ENCODE results near the gene LSM4. TPM values are rescaled to one million over a fixed set of nuclear protein-coding genes. Genes with fewer than 3 reads are reported as not detected.
"Not testable (repeated sequence)": the region's sequence is repeated elsewhere in the genome, so short reads cannot be mapped to it uniquely, and the experiment has no call there.

LSM4 gene
- total RNA-seq, 1 experiment from 2014 or later = 828 TPM

GRCh38 chr19:18345296-18345695, 22.4 kb upstream of the LSM4 start:
- in situ Hi-C loops (cut with HindIII; ENCODE audit: low pct_unique_long_range_greater_than_20kb, low sequenced_read_pairs) = no loop called here
- no peak for DNase-seq (ENCODE audit: low read depth)

GRCh38 chr19:18344582-18344950, 21.7 kb upstream of the LSM4 start:
- in situ Hi-C loops (cut with HindIII; ENCODE audit: low pct_unique_long_range_greater_than_20kb, low sequenced_read_pairs) = no loop called here

GRCh38 chr19:18342090-18342632, 19.3 kb upstream of the LSM4 start:
- DNase-seq (ENCODE audit: low read depth) = no peak
- in situ Hi-C loops (cut with HindIII; ENCODE audit: low pct_unique_long_range_greater_than_20kb, low sequenced_read_pairs) = no loop called here

More at GRCh38 chr19:18344582-18344950, 21.7 kb upstream of the LSM4 start:
- DNase-seq (ENCODE audit: low read depth) = no peak

GRCh38 chr19:18340990-18341868, 18.4 kb upstream of the LSM4 start:
- DNase-seq (ENCODE audit: low read depth) = peak; percentile 39

GRCh38 chr19:18340190-18340989, 17.5 kb upstream of the LSM4 start, which contains the start of gene PGPEP1:
Gene PGPEP1, plus strand, starts transcription at chr19:18340598. Its CDS starts 84 bp downstream, at chr19:18340682.
- in situ Hi-C loops (cut with HindIII; ENCODE audit: low pct_unique_long_range_greater_than_20kb, low sequenced_read_pairs) = no loop called here
- peak; percentile 45 for DNase-seq (ENCODE audit: low read depth)

More at GRCh38 chr19:18340990-18341868, 18.4 kb upstream of the LSM4 start:
- in situ Hi-C loops (cut with HindIII; ENCODE audit: low pct_unique_long_range_greater_than_20kb, low sequenced_read_pairs) = no loop called here

GRCh38 chr19:18339723-18340122, 16.8 kb upstream of the LSM4 start:
- in situ Hi-C loops (cut with HindIII; ENCODE audit: low pct_unique_long_range_greater_than_20kb, low sequenced_read_pairs) = no loop called here
- DNase-seq (ENCODE audit: low read depth) = peak; percentile 51

- no peak for DNase-seq (ENCODE audit: low read depth)
- in situ Hi-C loops (cut with HindIII; ENCODE audit: low pct_unique_long_range_greater_than_20kb, low sequenced_read_pairs) = no loop called here
Measured at GRCh38 chr19:18338541-18338940, 15.7 kb upstream of the LSM4 start.

GRCh38 chr19:18336121-18336520, 13.2 kb upstream of the LSM4 start:
- no peak for DNase-seq (ENCODE audit: low read depth)
- in situ Hi-C loops (cut with HindIII; ENCODE audit: low pct_unique_long_range_greater_than_20kb, low sequenced_read_pairs) = no loop called here

GRCh38 chr19:18333680-18334079, 10.8 kb upstream of the LSM4 start:
- no peak for DNase-seq (ENCODE audit: low read depth)
- in situ Hi-C loops (cut with HindIII; ENCODE audit: low pct_unique_long_range_greater_than_20kb, low sequenced_read_pairs) = no loop called here

- in situ Hi-C loops (cut with HindIII; ENCODE audit: low pct_unique_long_range_greater_than_20kb, low sequenced_read_pairs) = no loop called here
- DNase-seq (ENCODE audit: low read depth) = no peak
Measured at GRCh38 chr19:18332917-18333530, 10.1 kb upstream of the LSM4 start.

GRCh38 chr19:18330868-18331267, 8.0 kb upstream of the LSM4 start:
- DNase-seq (ENCODE audit: low read depth) = no peak
- in situ Hi-C loops (cut with HindIII; ENCODE audit: low pct_unique_long_range_greater_than_20kb, low sequenced_read_pairs) = no loop called here

GRCh38 chr19:18329035-18329376, 6.1 kb upstream of the LSM4 start:
- in situ Hi-C loops (cut with HindIII; ENCODE audit: low pct_unique_long_range_greater_than_20kb, low sequenced_read_pairs) = no loop called here
- no peak for DNase-seq (ENCODE audit: low read depth)

GRCh38 chr19:18328340-18329034, 5.6 kb upstream of the LSM4 start:
- DNase-seq (ENCODE audit: low read depth) = peak; percentile 98
- in situ Hi-C loops (cut with HindIII; ENCODE audit: low pct_unique_long_range_greater_than_20kb, low sequenced_read_pairs) = no loop called here

GRCh38 chr19:18326772-18327171, 3.9 kb upstream of the LSM4 start:
- DNase-seq (ENCODE audit: low read depth) = no peak
- in situ Hi-C loops (cut with HindIII; ENCODE audit: low pct_unique_long_range_greater_than_20kb, low sequenced_read_pairs) = no loop called here

- in situ Hi-C loops (cut with HindIII; ENCODE audit: low pct_unique_long_range_greater_than_20kb, low sequenced_read_pairs); DNase-seq (ENCODE audit: low read depth): not testable (repeated sequence)
Measured at GRCh38 chr19:18324373-18324731, 1.5 kb upstream of the LSM4 start.

GRCh38 chr19:18322318-18322758, 538 bp downstream of the LSM4 start:
- in situ Hi-C loops (cut with HindIII; ENCODE audit: low pct_unique_long_range_greater_than_20kb, low sequenced_read_pairs) = no loop called here
- DNase-seq (ENCODE audit: low read depth) = peak; percentile 58

- DNase-seq (ENCODE audit: low read depth) = no peak
- in situ Hi-C loops (cut with HindIII; ENCODE audit: low pct_unique_long_range_greater_than_20kb, low sequenced_read_pairs) = no loop called here
Measured at GRCh38 chr19:18321734-18322102, 1.2 kb downstream of the LSM4 start.

Data from Caki2 (cell line).